ENCODE data around the gene JUP. TPM values are rescaled to one million over a fixed set of nuclear protein-coding genes. Genes with fewer than 3 reads are reported as not detected.
"Not testable (repeated sequence)": the region's sequence is repeated elsewhere in the genome, so short reads cannot be mapped to it uniquely, and the experiment has no call there.

The JUP gene
- total RNA-seq (2022) = 112 and 131 TPM in 2 replicates
- percentile 60 among the genes with signal in this experiment for Bru-seq, nascent RNA
- BruChase-seq, experiment 1, labeled RNA remaining after a 6-hour chase = percentile 83 among the genes with signal in this experiment
- BruChase-seq, experiment 2, labeled RNA remaining after a 2-hour chase = percentile 66 among the genes with signal in this experiment
- long read RNA-seq, transcript JUP-201 (15 exons, 3,200 nt) = major isoform, 136 of 319 reads
- long read RNA-seq, transcript JUP-203 (14 exons, 3,497 nt) = minor isoform, 30 of 319 reads
- long read RNA-seq, partial matches to known transcripts = 84 of 319 reads
- long read RNA-seq, other reads (novel, unspliced or antisense) = 69 of 319 reads

DNA sequence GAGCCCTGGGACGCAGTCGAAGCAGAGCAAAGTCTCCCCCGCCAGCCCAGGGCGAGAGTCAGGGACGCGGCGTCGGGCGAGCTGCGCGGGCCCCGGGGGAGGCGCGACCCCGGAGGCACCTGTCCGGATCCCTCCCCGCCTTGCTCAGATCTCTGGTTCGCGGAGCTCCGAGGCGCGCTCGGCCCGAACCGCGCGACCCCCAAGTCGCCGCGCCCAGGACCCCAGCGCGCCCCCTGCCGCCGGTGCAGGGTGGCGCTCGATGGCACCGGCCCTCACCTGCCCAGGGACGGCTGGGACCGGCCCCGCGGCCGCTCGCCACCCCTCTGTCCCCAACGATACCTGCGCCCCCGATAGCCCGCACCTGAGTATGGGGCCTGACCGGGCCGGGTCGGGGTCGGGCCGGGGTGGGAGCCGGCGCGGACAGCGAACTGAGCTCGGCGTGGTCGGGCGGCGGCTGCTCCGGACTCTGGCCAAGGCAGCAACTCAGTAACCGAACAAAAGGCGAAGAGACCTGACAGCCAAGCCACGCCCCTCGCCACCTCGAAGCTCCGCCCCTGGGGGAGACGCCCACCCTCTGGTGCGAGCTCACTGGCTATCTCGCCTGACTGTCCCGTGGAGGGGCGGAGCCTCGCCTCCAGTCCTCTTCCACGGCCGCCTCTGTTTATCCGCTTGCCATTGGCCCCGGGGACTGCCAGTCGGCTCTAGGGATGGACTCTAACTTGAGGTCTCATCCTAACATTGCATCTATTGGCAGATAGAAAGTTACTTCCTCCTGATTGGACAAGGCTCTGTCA, at the start of gene JUP:
Gene JUP, minus strand, starts transcription at position 485 of the 794 bp plus-strand sequence. CDS start 14,857 bp downstream, outside the sequence.
- peak within 1 kb of the TSS; percentile 74 for H3K4me3 Mint-ChIP-seq (ENCODE audit: unreplicated experiment)
- peak; percentile 100 for DNase-seq (ENCODE audit: unreplicated experiment)
- H3K27me3 Mint-ChIP-seq (ENCODE audit: insufficient read depth, unreplicated experiment) = no peaks in the 10 kb centered on the region
- H3K4me1 Mint-ChIP-seq (ENCODE audit: insufficient read depth, unreplicated experiment) = peaks cover 33% of the 10 kb centered on the region
- ChIA-PET POLR2A (interaction anchor here (0.5 to 18.0 kb wide), 29 partner anchors 11 to 1806 kb away, joined by 3 to 599 read pairs (median 5); partner anchors contain the start of genes ACLY, CAVIN1, CNP and DNAJC7), CTCF (interaction anchor here (0.6 to 4.3 kb wide), 15 partner anchors 8 to 234 kb away, joined by 3 to 73 read pairs (median 4); no protein-coding TSS in a partner anchor)
- H3K27ac Mint-ChIP-seq (ENCODE audit: low read depth, unreplicated experiment) = peak within 1 kb of the TSS; percentile 70
- H3K9me3 Mint-ChIP-seq (ENCODE audit: unreplicated experiment) = no peaks in the 10 kb centered on the region
- intact Hi-C loops (cut with micrococcal nuclease) = loop anchor here (1.0 kb wide), 1 partner anchor 15 kb away; no protein-coding TSS in a partner anchor
- H3K36me3 Mint-ChIP-seq (ENCODE audit: insufficient read depth, unreplicated experiment) = peaks cover 24% of the 10 kb centered on the region
- TF ChIP-seq, protein P1, sequence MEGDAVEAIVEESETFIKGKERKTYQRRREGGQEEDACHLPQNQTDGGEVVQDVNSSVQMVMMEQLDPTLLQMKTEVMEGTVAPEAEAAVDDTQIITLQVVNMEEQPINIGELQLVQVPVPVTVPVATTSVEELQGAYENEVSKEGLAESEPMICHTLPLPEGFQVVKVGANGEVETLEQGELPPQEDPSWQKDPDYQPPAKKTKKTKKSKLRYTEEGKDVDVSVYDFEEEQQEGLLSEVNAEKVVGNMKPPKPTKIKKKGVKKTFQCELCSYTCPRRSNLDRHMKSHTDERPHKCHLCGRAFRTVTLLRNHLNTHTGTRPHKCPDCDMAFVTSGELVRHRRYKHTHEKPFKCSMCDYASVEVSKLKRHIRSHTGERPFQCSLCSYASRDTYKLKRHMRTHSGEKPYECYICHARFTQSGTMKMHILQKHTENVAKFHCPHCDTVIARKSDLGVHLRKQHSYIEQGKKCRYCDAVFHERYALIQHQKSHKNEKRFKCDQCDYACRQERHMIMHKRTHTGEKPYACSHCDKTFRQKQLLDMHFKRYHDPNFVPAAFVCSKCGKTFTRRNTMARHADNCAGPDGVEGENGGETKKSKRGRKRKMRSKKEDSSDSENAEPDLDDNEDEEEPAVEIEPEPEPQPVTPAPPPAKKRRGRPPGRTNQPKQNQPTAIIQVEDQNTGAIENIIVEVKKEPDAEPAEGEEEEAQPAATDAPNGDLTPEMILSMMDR (IDR thresholded peaks at IDR 0.05; ENCODE audit: unreplicated experiment) = peak; percentile 77
- BruUV-seq (replicated peaks) = no TSS peak

DNA sequence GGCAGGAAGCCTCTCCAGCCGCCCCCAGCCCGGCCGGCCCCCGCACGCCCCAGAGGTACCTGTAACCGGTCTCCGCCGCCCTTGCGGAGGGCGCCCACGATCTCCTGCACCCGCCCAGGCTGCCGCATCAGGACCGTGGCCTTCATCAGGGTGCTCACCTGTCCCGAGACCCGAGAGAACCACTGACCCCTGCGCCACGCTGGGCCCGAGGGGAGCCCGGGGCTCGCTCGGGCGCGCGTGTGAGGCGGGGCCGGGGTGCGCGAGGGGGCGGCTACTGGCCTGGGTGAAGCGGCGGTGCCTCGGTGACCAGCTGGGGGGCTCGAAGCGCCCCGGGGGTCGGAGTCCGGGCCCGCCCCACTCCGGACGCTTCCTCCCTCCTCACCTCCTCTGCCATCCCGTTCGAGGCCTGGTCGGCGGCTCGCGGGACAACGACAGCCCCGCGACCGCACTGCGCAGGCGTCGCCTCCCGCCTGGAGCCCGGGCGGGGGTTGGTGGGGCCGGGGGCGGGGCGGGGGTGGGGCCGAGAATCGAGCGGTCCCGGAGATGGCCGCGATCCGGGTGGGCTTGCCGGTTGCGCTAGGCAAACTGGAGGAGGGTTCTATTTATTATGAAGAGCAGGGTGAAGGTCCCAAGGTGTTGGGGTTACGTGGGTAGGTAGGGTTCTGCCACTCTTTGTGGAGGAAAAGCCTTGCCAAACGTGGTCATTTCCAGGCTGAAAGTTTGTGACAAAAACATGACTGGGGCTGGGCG, 49.5 kb upstream of the JUP start, which contains the start of gene NT5C3B:
Gene NT5C3B, minus strand, starts transcription at position 433 of the 750 bp plus-strand sequence. Its CDS starts 39 bp downstream, at position 394.
- TF ChIP-seq, protein P1 (IDR thresholded peaks at IDR 0.05; ENCODE audit: unreplicated experiment) = no peak
- ChIA-PET POLR2A (interaction anchor here (0.8 to 3.3 kb wide), 7 partner anchors 12 to 55 kb away, joined by 3 to 26 read pairs (median 5); partner anchors contain the start of genes KLHL11 and P3H4), CTCF (interaction anchor here (0.7 to 1.7 kb wide), 3 partner anchors 34 to 124 kb away, joined by 5 read pairs; no protein-coding TSS in a partner anchor)
- Mint-ChIP-seq H3K4me1 (ENCODE audit: insufficient read depth, unreplicated experiment) (peaks cover 9% of the 10 kb centered on the region), H3K27ac (ENCODE audit: low read depth, unreplicated experiment) (peak within 1 kb of the TSS; percentile 31), H3K9me3 (ENCODE audit: unreplicated experiment) (no peaks in the 10 kb centered on the region), H3K36me3 (ENCODE audit: insufficient read depth, unreplicated experiment) (peaks cover 27% of the 10 kb centered on the region), H3K27me3 (ENCODE audit: insufficient read depth, unreplicated experiment) (no peaks in the 10 kb centered on the region), H3K4me3 (ENCODE audit: unreplicated experiment) (peak within 1 kb of the TSS; percentile 75)
- intact Hi-C loops (cut with micrococcal nuclease) = no loop called here
- BruUV-seq (replicated peaks) = no TSS peak
- peak; percentile 32 for DNase-seq (ENCODE audit: unreplicated experiment)

DNA sequence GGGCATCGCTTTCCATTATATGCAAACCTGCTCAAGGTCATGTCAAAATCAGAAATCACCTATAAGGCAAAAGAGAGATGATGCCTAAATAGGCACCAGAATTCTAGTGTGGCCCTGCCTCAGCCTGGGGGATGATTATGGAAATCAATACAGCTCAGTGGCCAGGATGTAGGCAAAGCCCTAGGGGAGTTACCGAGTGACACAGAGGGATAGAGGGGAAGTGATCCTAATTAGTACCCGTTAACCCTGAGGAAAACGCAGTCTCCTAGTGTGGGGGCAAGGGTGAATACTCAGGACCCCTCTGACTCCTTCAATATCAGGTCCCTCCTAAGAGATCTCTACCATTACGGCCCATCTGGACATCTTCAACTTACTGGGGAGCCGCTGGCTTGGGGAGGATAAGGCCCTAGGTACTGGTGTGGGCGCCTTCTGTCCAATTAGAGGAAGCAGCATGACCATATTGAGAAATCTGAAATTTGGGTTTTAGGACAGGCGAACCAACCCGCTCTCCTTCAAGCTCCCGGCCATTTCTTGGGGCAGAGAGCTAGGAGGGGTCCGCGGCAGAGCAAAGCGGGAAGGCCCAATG, 48.8 kb upstream of the JUP start:
- TF ChIP-seq, protein P1 (IDR thresholded peaks at IDR 0.05; ENCODE audit: unreplicated experiment) = no peak
- Mint-ChIP-seq H3K36me3 (ENCODE audit: insufficient read depth, unreplicated experiment) (peaks cover 29% of the 10 kb centered on the region), H3K4me1 (ENCODE audit: insufficient read depth, unreplicated experiment) (peaks cover 9% of the 10 kb centered on the region), H3K9me3 (ENCODE audit: unreplicated experiment) (no peaks in the 10 kb centered on the region), H3K4me3 (ENCODE audit: unreplicated experiment) (peak overlapping the region; percentile 75), H3K27me3 (ENCODE audit: insufficient read depth, unreplicated experiment) (no peaks in the 10 kb centered on the region), H3K27ac (ENCODE audit: low read depth, unreplicated experiment) (peak overlapping the region; percentile 31)
- intact Hi-C loops (cut with micrococcal nuclease) = no loop called here
- ChIA-PET POLR2A (interaction anchor here (0.8 to 3.3 kb wide), 8 partner anchors 13 to 56 kb away, joined by 3 to 26 read pairs (median 4); partner anchors contain the start of genes FKBP10, JUP, KLHL11 and P3H4), CTCF (interaction anchor here (0.5 to 1.7 kb wide), 6 partner anchors 11 to 816 kb away, joined by 3 to 5 read pairs (median 4); no protein-coding TSS in a partner anchor)
- BruUV-seq (replicated peaks) = TSS peak; percentile 45
- DNase-seq (ENCODE audit: unreplicated experiment) = no peak

DNA sequence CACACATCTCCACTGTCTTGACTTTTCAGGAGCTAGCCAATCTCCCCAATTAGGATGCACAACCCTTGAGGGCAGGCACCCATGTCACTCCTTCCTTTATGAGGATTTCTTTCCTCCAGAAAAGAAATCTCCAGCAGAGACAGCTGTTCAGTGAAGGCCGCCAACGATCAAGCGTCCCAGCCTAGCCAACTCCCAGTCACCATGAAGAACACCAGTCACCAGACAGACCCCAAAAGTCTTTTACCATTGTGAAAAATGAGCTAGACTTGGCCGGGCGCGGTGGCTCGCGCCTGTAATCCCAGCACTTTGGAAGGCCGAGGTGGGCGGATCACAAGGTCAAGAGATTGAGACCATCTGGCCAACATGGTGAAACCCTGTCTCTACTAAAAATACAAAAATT, 43.5 kb upstream of the JUP start:
- DNase-seq (ENCODE audit: unreplicated experiment); H3K4me3 Mint-ChIP-seq (ENCODE audit: unreplicated experiment); BruUV-seq (replicated peaks); H3K27me3 Mint-ChIP-seq (ENCODE audit: insufficient read depth, unreplicated experiment); intact Hi-C loops (cut with micrococcal nuclease); H3K4me1 Mint-ChIP-seq (ENCODE audit: insufficient read depth, unreplicated experiment); H3K27ac Mint-ChIP-seq (ENCODE audit: low read depth, unreplicated experiment); H3K9me3 Mint-ChIP-seq (ENCODE audit: unreplicated experiment): not testable (repeated sequence)
- CTCF ChIA-PET = interaction anchor here (0.9 kb wide), 1 partner anchor 34 kb away, joined by 4 read pairs; no protein-coding TSS in a partner anchor
- H3K36me3 Mint-ChIP-seq (ENCODE audit: insufficient read depth, unreplicated experiment) = peaks cover 61% of the 10 kb centered on the region
- POLR2A ChIA-PET = interaction anchor here (1.1 kb wide), 1 partner anchor 17 kb away, joined by 5 read pairs; the partner anchor contains the start of gene FKBP10
